GM12892 (cell line): ENCODE results near the gene TANGO2.

Source experiments
- DNase-seq: peaks from one replicate; pipeline ENCODE4 v3.0.0; 2011; ENCODE audit not compliant: insufficient read length
- FAIRE-seq: peaks from 2 replicates; lab custom pipeline; 2011; peaks lifted over from hg19 to GRCh38; lab: Jason Lieb, UNC
- POLR2A ChIP-seq: IDR thresholded peaks from 2 replicates; pipeline ENCODE4 v1.6.1; 2011; ENCODE audit warnings: low read depth, low read length, control low read depth
- POLR2AphosphoS5 ChIP-seq: IDR thresholded peaks from 2 replicates; pipeline ENCODE4 v1.6.1; 2011; ENCODE audit warnings: low read depth, low read length, control low read depth
- TAF1 ChIP-seq: IDR thresholded peaks from 2 replicates; pipeline ENCODE4 v1.6.1; 2011; ENCODE audit warnings: low read depth, mild to moderate bottlenecking, control low read depth, low read length, borderline replicate concordance

Gene TANGO2

GRCh38 chr22:20108757-20109230, 87.9 kb downstream of the TANGO2 start:
- DNase-seq (no peak), FAIRE-seq (no peak)
- TF ChIP-seq POLR2AphosphoS5 (no peak), TAF1 (no peak)

- FAIRE-seq = no peak
- peak; percentile 34 for TF ChIP-seq POLR2AphosphoS5
- peak; percentile 37; the same call in 1 of the 2 replicates for TF ChIP-seq POLR2A
- TF ChIP-seq TAF1 = no peak
- DNase-seq = no peak
Measured at GRCh38 chr22:20109411-20110358, 88.8 kb downstream of the TANGO2 start.

- DNase-seq (no peak), FAIRE-seq (no peak)
- no peak; the same call in 1 of the 2 replicates for TF ChIP-seq POLR2A
- no peak; the same call in 1 of the 2 replicates for TF ChIP-seq POLR2AphosphoS5
- no peak for TF ChIP-seq TAF1
Measured at GRCh38 chr22:20110359-20110985, 89.6 kb downstream of the TANGO2 start.

GRCh38 chr22:20111045-20111688, 90.3 kb downstream of the TANGO2 start:
- TF ChIP-seq TAF1 (no peak), POLR2AphosphoS5 (peak; percentile 88), POLR2A (peak; percentile 49; the same call in 1 of the 2 replicates)
- no peak for FAIRE-seq
- peak; percentile 58 for DNase-seq

- FAIRE-seq (no peak), DNase-seq (no peak)
- TF ChIP-seq TAF1 (no peak), POLR2A (peak; percentile 55), POLR2AphosphoS5 (peak; percentile 23; the same call in 1 of the 2 replicates)
Measured at GRCh38 chr22:20111689-20112622, 91.0 kb downstream of the TANGO2 start.

- DNase-seq (no peak), FAIRE-seq (no peak)
- TF ChIP-seq TAF1 = no peak
- TF ChIP-seq POLR2A = no peak
Measured at GRCh38 chr22:20112623-20113511, 92.0 kb downstream of the TANGO2 start.

- DNase-seq (no peak), FAIRE-seq (no peak)
- TF ChIP-seq POLR2A = no peak; the same call in 1 of the 2 replicates
- TF ChIP-seq POLR2AphosphoS5 = no peak
Measured at GRCh38 chr22:20113551-20114310, 92.8 kb downstream of the TANGO2 start.

GRCh38 chr22:20114506-20115475, 93.9 kb downstream of the TANGO2 start:
- FAIRE-seq = no peak
- TF ChIP-seq TAF1 (no peak), POLR2AphosphoS5 (no peak), POLR2A (no peak)
- no peak for DNase-seq
